Measurements from ENCODE around the gene MACF1. TPM values are rescaled to one million over a fixed set of nuclear protein-coding genes. Genes with fewer than 3 reads are reported as not detected.

The MACF1 gene
- total RNA-seq, 1 experiment from 2014 or later: 190 TPM

- Mint-ChIP-seq H3K27me3 (ENCODE audit: low read depth) (no peaks in the 10 kb centered on the region; the same call in 1 of the 2 replicates), H3K27ac (peak overlapping the region in 1 of 3 experiments; percentile 27; a peak in 1 of 7 replicates)
- no CpG with 5 or more reads among the region's 13 CpGs for WGBS (ENCODE audit: extremely low coverage, insufficient read length, low lambda C conversion rate)
Observed at GRCh38 chr1:39272798-39273469, 68.4 kb downstream of the MACF1 start.

More at GRCh38 chr1:39272798-39273469, 68.4 kb downstream of the MACF1 start:
- Histone ChIP-seq H4K20me1 (ENCODE audit: control insufficient read depth, insufficient read depth, insufficient read length) (no peaks in the 10 kb centered on the region), H3K56ac (ENCODE audit: insufficient read length, low read depth, low read length) (no peak overlapping the region), H2BK20ac (ENCODE audit: low read depth, low read length, poor library complexity, severe bottlenecking) (no peak overlapping the region), H3K79me1 (ENCODE audit: insufficient read depth, low read depth, low read length, poor library complexity, severe bottlenecking) (peaks cover 4% of the 10 kb centered on the region), H4K8ac (replicated peaks; ENCODE audit: insufficient read length, low read depth, low read length) (no peak overlapping the region), H3K27ac (ENCODE audit: insufficient read length, low read depth, low read length) (no peak overlapping the region), H3T11ph (ENCODE audit: low read length) (no peak overlapping the region), H3K23me2 (ENCODE audit: insufficient read length, low read depth, low read length, poor library complexity, severe bottlenecking) (peaks cover 6% of the 10 kb centered on the region), H2BK120ac (ENCODE audit: low read depth, low read length, poor library complexity, severe bottlenecking) (no peak overlapping the region), H2BK15ac (ENCODE audit: low read depth, low read length) (no peak overlapping the region), H3K4me1 (ENCODE audit: insufficient read depth, low read length) (peaks cover 10% of the 10 kb centered on the region; the same call in 1 of the 2 replicates), H2AFZ (ENCODE audit: low read length) (no peak overlapping the region), H3K79me2 (ENCODE audit: insufficient read depth, low read length) (peaks cover 14% of the 10 kb centered on the region; the same call in 1 of the 2 replicates), H3K27me3 (ENCODE audit: insufficient read depth, low read length) (no peaks in the 10 kb centered on the region), H3K14ac (ENCODE audit: insufficient read depth, low read length) (no peak overlapping the region), H3K18ac (ENCODE audit: insufficient read length, low read depth, low read length) (no peak overlapping the region), H2BK5ac (ENCODE audit: insufficient read length, low read length) (no peak overlapping the region), H2BK12ac (ENCODE audit: insufficient read length, low read depth, low read length) (no peak overlapping the region), H3K9ac (ENCODE audit: extremely low read depth, insufficient read length, low read length) (no peak overlapping the region), H4K91ac (ENCODE audit: insufficient read length, low read depth, low read length) (no peak overlapping the region), H3K9me3 (ENCODE audit: control insufficient read depth, low read depth, low read length) (no peaks in the 10 kb centered on the region), H3K4ac (ENCODE audit: low read depth, low read length) (no peak overlapping the region), H3K23ac (ENCODE audit: insufficient read length, low read depth, low read length) (no peak overlapping the region), H2AK5ac (ENCODE audit: insufficient read length, low read length) (no peak overlapping the region), H4K5ac (ENCODE audit: insufficient read length, low read depth, low read length) (no peak overlapping the region), H3K4me2 (ENCODE audit: insufficient read depth, insufficient read length, low read length) (no peak overlapping the region)
- Mint-ChIP-seq H3K9me3 (no peaks in the 10 kb centered on the region), H3K36me3 (ENCODE audit: insufficient read depth in 1 of 3, low read depth in 3 of 3) (no peaks in the 10 kb centered on the region), H3K4me3 (no peak overlapping the region), H3K4me1 (peaks cover 55 to 58% of the 10 kb centered on the region in 2 experiments)
- no peak for DNase-seq
- TF ChIP-seq, protein P1, sequence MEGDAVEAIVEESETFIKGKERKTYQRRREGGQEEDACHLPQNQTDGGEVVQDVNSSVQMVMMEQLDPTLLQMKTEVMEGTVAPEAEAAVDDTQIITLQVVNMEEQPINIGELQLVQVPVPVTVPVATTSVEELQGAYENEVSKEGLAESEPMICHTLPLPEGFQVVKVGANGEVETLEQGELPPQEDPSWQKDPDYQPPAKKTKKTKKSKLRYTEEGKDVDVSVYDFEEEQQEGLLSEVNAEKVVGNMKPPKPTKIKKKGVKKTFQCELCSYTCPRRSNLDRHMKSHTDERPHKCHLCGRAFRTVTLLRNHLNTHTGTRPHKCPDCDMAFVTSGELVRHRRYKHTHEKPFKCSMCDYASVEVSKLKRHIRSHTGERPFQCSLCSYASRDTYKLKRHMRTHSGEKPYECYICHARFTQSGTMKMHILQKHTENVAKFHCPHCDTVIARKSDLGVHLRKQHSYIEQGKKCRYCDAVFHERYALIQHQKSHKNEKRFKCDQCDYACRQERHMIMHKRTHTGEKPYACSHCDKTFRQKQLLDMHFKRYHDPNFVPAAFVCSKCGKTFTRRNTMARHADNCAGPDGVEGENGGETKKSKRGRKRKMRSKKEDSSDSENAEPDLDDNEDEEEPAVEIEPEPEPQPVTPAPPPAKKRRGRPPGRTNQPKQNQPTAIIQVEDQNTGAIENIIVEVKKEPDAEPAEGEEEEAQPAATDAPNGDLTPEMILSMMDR (conservative IDR thresholded peaks at IDR 0.05): no peak
